T-helper 22 cell (primary cell): Measurements from ENCODE around the gene NFATC1.
"Not testable (repeated sequence)": the region's sequence is repeated elsewhere in the genome, so short reads cannot be mapped to it uniquely, and the experiment has no call there.

Experiments used
- DNase-seq: peaks from one replicate; pipeline ENCODE4 v3.0.0-alpha.2; 2020; ENCODE audit warnings: low read depth

The NFATC1 gene

GRCh38 chr18:79477711-79478483 is 82.2 kb downstream of the NFATC1 start:
- no peak for DNase-seq

GRCh38 chr18:79478484-79479115 is 82.9 kb downstream of the NFATC1 start:
- no peak for DNase-seq

- no peak for DNase-seq
These were observed 83.5 kb downstream of the NFATC1 start for GRCh38 chr18:79479116-79479760.

- no peak for DNase-seq
These were observed 84.0 kb downstream of the NFATC1 start for GRCh38 chr18:79479761-79480161.

GRCh38 chr18:79480171-79481045 is 84.7 kb downstream of the NFATC1 start:
- DNase-seq, result no peak

GRCh38 chr18:79481046-79481790 is 85.5 kb downstream of the NFATC1 start:
- no peak for DNase-seq

GRCh38 chr18:79483393-79483792 is 87.7 kb downstream of the NFATC1 start:
- DNase-seq, result not testable (repeated sequence)

- no peak for DNase-seq
These were observed 88.3 kb downstream of the NFATC1 start for GRCh38 chr18:79483971-79484491.

GRCh38 chr18:79484661-79485621 is 89.2 kb downstream of the NFATC1 start:
- no peak for DNase-seq

GRCh38 chr18:79485788-79486355 is 90.1 kb downstream of the NFATC1 start:
- DNase-seq, result no peak

- DNase-seq, result no peak
These were observed 90.8 kb downstream of the NFATC1 start for GRCh38 chr18:79486356-79487182.

GRCh38 chr18:79487183-79487800 is 91.6 kb downstream of the NFATC1 start:
- no peak for DNase-seq

GRCh38 chr18:79487801-79488201 is 92.1 kb downstream of the NFATC1 start:
- DNase-seq, result no peak

GRCh38 chr18:79488311-79489050 is 92.8 kb downstream of the NFATC1 start:
- DNase-seq, result no peak

GRCh38 chr18:79489051-79489898 is 93.5 kb downstream of the NFATC1 start:
- DNase-seq, result no peak

GRCh38 chr18:79489899-79490625 is 94.3 kb downstream of the NFATC1 start:
- DNase-seq, result no peak
